GM10266 (cell line): ENCODE measurements around the gene SLC17A8.

Experiments
- DNase-seq: peaks from one replicate; pipeline ENCODE4 v3.0.0; 2012; ENCODE audit errors: extremely low spot score
- CTCF ChIP-seq: IDR thresholded peaks from 2 replicates; pipeline ENCODE4 v1.5.1; 2012; ENCODE audit warnings: mild to moderate bottlenecking, low read depth; ENCODE audit not compliant: control insufficient read depth, insufficient read depth; ENCODE audit errors: missing control alignments

SLC17A8 gene

GRCh38 chr12:100399095-100399494 is 42.2 kb downstream of the SLC17A8 start:
- no peak for DNase-seq
- no peak for TF ChIP-seq CTCF

GRCh38 chr12:100401660-100402059 is 44.8 kb downstream of the SLC17A8 start:
- no peak for TF ChIP-seq CTCF
- no peak for DNase-seq

GRCh38 chr12:100402763-100403162 is 45.9 kb downstream of the SLC17A8 start:
- no peak for DNase-seq
- no peak for TF ChIP-seq CTCF

GRCh38 chr12:100403446-100403845 is 46.6 kb downstream of the SLC17A8 start:
- no peak for DNase-seq
- TF ChIP-seq CTCF = no peak

GRCh38 chr12:100404769-100405407 is 48.0 kb downstream of the SLC17A8 start:
- DNase-seq = peak; percentile 38
- peak; percentile 72 for TF ChIP-seq CTCF

GRCh38 chr12:100413001-100413400 is 56.1 kb downstream of the SLC17A8 start:
- no peak for DNase-seq
- TF ChIP-seq CTCF = no peak

GRCh38 chr12:100414739-100415138 is 57.9 kb downstream of the SLC17A8 start:
- TF ChIP-seq CTCF = no peak
- DNase-seq = no peak
